Measurements from ENCODE around the gene EHMT1.

The EHMT1 gene

DNA sequence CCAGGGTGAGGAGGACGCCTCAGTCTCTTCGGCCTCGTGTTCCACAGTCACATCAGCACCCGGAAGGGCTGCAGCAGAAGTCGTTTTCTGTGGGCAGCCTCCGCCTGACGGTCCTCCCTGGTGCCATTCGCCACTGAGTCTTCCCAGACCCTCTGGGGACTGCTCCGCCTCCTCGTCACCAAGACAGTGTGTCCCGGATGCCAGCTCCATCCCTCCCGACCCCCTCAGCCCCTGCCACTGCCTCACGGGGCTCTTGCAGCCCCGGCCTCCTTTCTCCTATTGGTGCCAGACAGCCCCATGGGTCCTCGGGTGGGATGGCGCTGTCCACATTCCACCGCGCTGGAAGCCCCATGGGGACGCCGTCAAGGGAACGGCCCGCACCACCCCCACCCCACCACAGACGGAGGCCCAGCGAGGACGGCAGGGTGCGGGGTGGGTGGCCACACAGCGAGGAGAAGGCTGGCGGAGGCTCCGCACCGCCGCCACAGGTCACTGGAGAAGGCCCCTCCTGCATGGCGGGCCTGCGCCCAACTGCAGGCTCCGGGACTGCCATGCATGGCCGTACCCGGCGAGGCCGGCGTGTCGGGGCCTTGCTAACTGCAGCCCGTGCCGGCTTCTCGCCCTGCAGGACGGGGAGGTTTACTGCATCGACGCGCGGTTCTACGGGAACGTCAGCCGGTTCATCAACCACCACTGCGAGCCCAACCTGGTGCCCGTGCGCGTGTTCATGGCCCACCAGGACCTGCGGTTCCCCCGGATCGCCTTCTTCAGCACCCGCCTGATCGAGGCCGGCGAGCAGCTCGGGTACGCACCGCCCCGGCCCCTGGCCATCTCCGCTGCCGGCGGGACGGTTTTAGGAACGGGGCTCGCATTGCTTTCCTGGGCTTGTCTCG lies 215.2 kb downstream of the EHMT1 start:
- H3F3A ChIP-seq (ENCODE audit: low read depth), result no peaks in the 10 kb centered on the region
- H2AFZ ChIP-seq (ENCODE audit: low read length), result no peak overlapping the region
- TF ChIP-seq, protein P1, sequence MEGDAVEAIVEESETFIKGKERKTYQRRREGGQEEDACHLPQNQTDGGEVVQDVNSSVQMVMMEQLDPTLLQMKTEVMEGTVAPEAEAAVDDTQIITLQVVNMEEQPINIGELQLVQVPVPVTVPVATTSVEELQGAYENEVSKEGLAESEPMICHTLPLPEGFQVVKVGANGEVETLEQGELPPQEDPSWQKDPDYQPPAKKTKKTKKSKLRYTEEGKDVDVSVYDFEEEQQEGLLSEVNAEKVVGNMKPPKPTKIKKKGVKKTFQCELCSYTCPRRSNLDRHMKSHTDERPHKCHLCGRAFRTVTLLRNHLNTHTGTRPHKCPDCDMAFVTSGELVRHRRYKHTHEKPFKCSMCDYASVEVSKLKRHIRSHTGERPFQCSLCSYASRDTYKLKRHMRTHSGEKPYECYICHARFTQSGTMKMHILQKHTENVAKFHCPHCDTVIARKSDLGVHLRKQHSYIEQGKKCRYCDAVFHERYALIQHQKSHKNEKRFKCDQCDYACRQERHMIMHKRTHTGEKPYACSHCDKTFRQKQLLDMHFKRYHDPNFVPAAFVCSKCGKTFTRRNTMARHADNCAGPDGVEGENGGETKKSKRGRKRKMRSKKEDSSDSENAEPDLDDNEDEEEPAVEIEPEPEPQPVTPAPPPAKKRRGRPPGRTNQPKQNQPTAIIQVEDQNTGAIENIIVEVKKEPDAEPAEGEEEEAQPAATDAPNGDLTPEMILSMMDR (conservative IDR thresholded peaks at IDR 0.05; ENCODE audit: low read length), result no peak
- no peak for TF ChIP-seq EZH2phosphoT487 (IDR thresholded peaks at IDR 0.05; ENCODE audit: borderline replicate concordance)
- H3K9me3 ChIP-seq (ENCODE audit: insufficient read depth, low read depth, low read length), result no peaks in the 10 kb centered on the region
- H3K4me2 ChIP-seq (ENCODE audit: low read depth, low read length, poor library complexity, severe bottlenecking), result no peak overlapping the region
- peaks cover 3% of the 10 kb centered on the region for H4K20me1 ChIP-seq (ENCODE audit: insufficient read depth, low read length, poor library complexity, severe bottlenecking)
- no peaks in the 10 kb centered on the region for H3K79me2 ChIP-seq (ENCODE audit: insufficient read depth, low read length)
- H3K27me3 ChIP-seq (ENCODE audit: insufficient read depth, low read length, poor library complexity, severe bottlenecking), result no peaks in the 10 kb centered on the region
- no peak overlapping the region for H3K9ac ChIP-seq (ENCODE audit: low read depth, low read length, poor library complexity, severe bottlenecking)
- H3K9me2 ChIP-seq (replicated peaks; ENCODE audit: low read depth, low read length), result no peaks in the 10 kb centered on the region
- H3K36me3 ChIP-seq (ENCODE audit: insufficient read depth, low read length), result peaks cover 63% of the 10 kb centered on the region; the same call in 1 of the 2 replicates
- H3K4me1 ChIP-seq (ENCODE audit: insufficient read depth, low read length, poor library complexity, severe bottlenecking), result no peaks in the 10 kb centered on the region
- H3K4me3 ChIP-seq (ENCODE audit: low read length, poor library complexity, severe bottlenecking), result no peak overlapping the region

DNA sequence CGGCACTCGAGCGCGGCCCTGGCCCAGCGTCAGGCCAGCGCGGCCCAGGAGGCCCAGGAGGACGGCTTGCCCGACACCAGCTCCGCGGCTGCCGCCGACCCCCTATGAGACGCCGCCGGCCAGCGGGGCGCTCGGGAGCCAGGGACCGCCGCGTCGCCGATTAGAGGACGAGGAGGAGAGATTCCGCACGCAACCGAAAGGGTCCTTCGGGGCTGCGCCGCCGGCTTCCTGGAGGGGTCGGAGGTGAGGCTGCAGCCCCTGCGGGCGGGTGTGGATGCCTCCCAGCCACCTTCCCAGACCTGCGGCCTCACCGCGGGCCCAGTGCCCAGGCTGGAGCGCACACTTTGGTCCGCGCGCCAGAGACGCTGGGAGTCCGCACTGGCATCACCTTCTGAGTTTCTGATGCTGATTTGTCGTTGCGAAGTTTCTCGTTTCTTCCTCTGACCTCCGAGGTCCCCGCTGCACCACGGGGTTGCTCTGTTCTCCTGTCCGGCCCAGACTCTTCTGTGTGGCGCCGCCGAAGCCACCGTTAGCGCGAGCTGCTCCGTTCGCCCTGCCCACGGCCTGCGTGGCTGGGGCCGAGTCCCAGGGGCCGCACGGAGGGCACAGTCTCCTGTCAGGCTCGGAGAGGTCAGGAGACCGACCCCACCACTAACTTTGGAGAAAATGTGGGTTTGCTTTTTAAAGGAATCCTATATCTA lies 216.2 kb downstream of the EHMT1 start:
- H2AFZ ChIP-seq (ENCODE audit: low read length), result no peak overlapping the region
- H3K9ac ChIP-seq (ENCODE audit: low read depth, low read length, poor library complexity, severe bottlenecking), result no peak overlapping the region
- no peak overlapping the region for H3K4me3 ChIP-seq (ENCODE audit: low read length, poor library complexity, severe bottlenecking)
- peaks cover 59% of the 10 kb centered on the region; the same call in 1 of the 2 replicates for H3K36me3 ChIP-seq (ENCODE audit: insufficient read depth, low read length)
- no peaks in the 10 kb centered on the region for H3K4me1 ChIP-seq (ENCODE audit: insufficient read depth, low read length, poor library complexity, severe bottlenecking)
- TF ChIP-seq EZH2phosphoT487 (IDR thresholded peaks at IDR 0.05; ENCODE audit: borderline replicate concordance), result no peak
- TF ChIP-seq, protein P1 (conservative IDR thresholded peaks at IDR 0.05; ENCODE audit: low read length), result no peak
- no peaks in the 10 kb centered on the region for H3K9me3 ChIP-seq (ENCODE audit: insufficient read depth, low read depth, low read length)
- H3K27me3 ChIP-seq (ENCODE audit: insufficient read depth, low read length, poor library complexity, severe bottlenecking), result no peaks in the 10 kb centered on the region
- no peaks in the 10 kb centered on the region for H3F3A ChIP-seq (ENCODE audit: low read depth)
- H3K79me2 ChIP-seq (ENCODE audit: insufficient read depth, low read length), result no peaks in the 10 kb centered on the region
- H3K9me2 ChIP-seq (replicated peaks; ENCODE audit: low read depth, low read length), result no peaks in the 10 kb centered on the region
- peaks cover 2% of the 10 kb centered on the region for H4K20me1 ChIP-seq (ENCODE audit: insufficient read depth, low read length, poor library complexity, severe bottlenecking)
- no peak overlapping the region for H3K4me2 ChIP-seq (ENCODE audit: low read depth, low read length, poor library complexity, severe bottlenecking)

DNA sequence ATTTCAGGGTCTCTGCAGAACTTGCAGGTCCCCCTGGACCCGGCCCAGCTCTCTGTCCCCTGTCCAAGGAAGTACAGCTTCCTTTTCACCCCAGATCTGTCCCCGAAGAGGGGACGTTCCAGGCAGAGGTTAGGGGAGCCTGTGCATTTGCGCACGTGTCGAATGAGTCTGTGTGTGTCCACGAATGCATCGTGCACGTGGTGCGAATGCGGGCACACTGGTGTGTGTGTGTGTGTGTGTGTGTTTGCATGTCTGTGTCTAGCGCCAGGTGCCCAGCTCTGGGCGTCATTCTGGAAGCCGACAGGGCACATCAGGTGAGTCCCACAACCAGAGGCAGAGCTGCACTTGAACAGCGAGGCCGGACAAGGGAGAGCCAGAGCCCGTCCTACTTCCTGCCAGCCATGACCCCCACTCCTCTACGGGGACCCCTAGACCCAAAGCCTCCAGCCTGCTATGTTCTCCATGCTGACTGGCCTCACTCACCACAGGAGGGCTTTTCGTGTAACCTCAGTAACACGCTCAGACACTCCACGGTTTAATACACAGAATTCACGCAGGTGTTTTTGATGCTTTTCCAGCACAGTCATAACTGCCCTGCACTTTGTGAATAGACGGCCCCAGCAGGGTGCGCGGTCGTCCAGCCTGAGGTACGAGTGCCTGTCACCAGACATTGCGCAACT lies 217.5 kb downstream of the EHMT1 start:
- Histone ChIP-seq H4K20me1 (ENCODE audit: insufficient read depth, low read length, poor library complexity, severe bottlenecking) (no peaks in the 10 kb centered on the region), H3K27me3 (ENCODE audit: insufficient read depth, low read length, poor library complexity, severe bottlenecking) (no peaks in the 10 kb centered on the region), H3K4me1 (ENCODE audit: insufficient read depth, low read length, poor library complexity, severe bottlenecking) (no peaks in the 10 kb centered on the region), H3K9me3 (ENCODE audit: insufficient read depth, low read depth, low read length) (no peaks in the 10 kb centered on the region), H3K4me3 (ENCODE audit: low read length, poor library complexity, severe bottlenecking) (no peak overlapping the region), H2AFZ (ENCODE audit: low read length) (no peak overlapping the region), H3K79me2 (ENCODE audit: insufficient read depth, low read length) (no peaks in the 10 kb centered on the region), H3K36me3 (ENCODE audit: insufficient read depth, low read length) (peaks cover 54% of the 10 kb centered on the region; the same call in 1 of the 2 replicates), H3K9me2 (replicated peaks; ENCODE audit: low read depth, low read length) (no peaks in the 10 kb centered on the region), H3K9ac (ENCODE audit: low read depth, low read length, poor library complexity, severe bottlenecking) (no peak overlapping the region), H3F3A (ENCODE audit: low read depth) (no peaks in the 10 kb centered on the region), H3K4me2 (ENCODE audit: low read depth, low read length, poor library complexity, severe bottlenecking) (no peak overlapping the region)
- no peak for TF ChIP-seq EZH2phosphoT487 (IDR thresholded peaks at IDR 0.05; ENCODE audit: borderline replicate concordance)
- TF ChIP-seq, protein P1 (conservative IDR thresholded peaks at IDR 0.05; ENCODE audit: low read length), result no peak

All from Loucy (cell line).